Nephron (organoid): ENCODE results near the gene CCDC88C.

Experiments
- H3K27ac Mint-ChIP-seq, 3 experiments: 2 replicates each; pipeline ENCODE4 v1.8.0; 2020; ENCODE audit warnings: mixed read lengths in 3 of 3, mild to moderate bottlenecking in 2 of 3, moderate library complexity in 1 of 3
- H3K27me3 Mint-ChIP-seq: 2 replicates; pipeline ENCODE4 v1.8.0; 2021; ENCODE audit warnings: low read depth, mild to moderate bottlenecking, moderate library complexity, mixed read lengths
- H3K36me3 Mint-ChIP-seq: 2 replicates; pipeline ENCODE4 v1.8.0; 2020; ENCODE audit warnings: low read depth, mixed read lengths
- H3K4me1 Mint-ChIP-seq: 2 replicates; pipeline ENCODE4 v1.8.0; 2020; ENCODE audit warnings: mixed read lengths
- H3K4me3 Mint-ChIP-seq, 3 experiments: 2 replicates each; pipeline ENCODE4 v1.8.0; 2020; ENCODE audit warnings: mild to moderate bottlenecking in 3 of 3, mixed read lengths in 3 of 3, moderate library complexity in 2 of 3
- H3K9me3 Mint-ChIP-seq: 2 replicates; pipeline ENCODE4 v1.8.0; 2020; ENCODE audit warnings: mixed read lengths
- CTCF ChIP-seq, 3 experiments: fragments of 200-600 bp; sonication (generic); IDR thresholded peaks; one replicate each; pipeline ENCODE4 v1.5.0; 2021; ENCODE audit warnings: antibody characterized with exemption in 3 of 3; ENCODE audit not compliant: unreplicated experiment in 3 of 3

Gene CCDC88C

GRCh38 chr14:91406451-91406850, 11.2 kb downstream of the CCDC88C start:
- Mint-ChIP-seq H3K36me3 (peaks cover 8% of the 10 kb centered on the region), H3K4me3 (no peak overlapping the region), H3K27ac (no peak overlapping the region), H3K4me1 (peaks cover 30% of the 10 kb centered on the region), H3K9me3 (no peaks in the 10 kb centered on the region), H3K27me3 (no peaks in the 10 kb centered on the region)
- TF ChIP-seq CTCF (IDR thresholded peaks at IDR 0.05; ENCODE audit: unreplicated experiment in 3 of 3) = no peak

GRCh38 chr14:91405724-91406435, 11.7 kb downstream of the CCDC88C start:
- H3K4me3 Mint-ChIP-seq = no peak overlapping the region
- peaks cover 8% of the 10 kb centered on the region for H3K36me3 Mint-ChIP-seq
- peaks cover 26% of the 10 kb centered on the region for H3K4me1 Mint-ChIP-seq
- H3K27me3 Mint-ChIP-seq = no peaks in the 10 kb centered on the region
- peak overlapping the region in 1 of 3 experiments; percentile 55 for H3K27ac Mint-ChIP-seq
- H3K9me3 Mint-ChIP-seq = no peaks in the 10 kb centered on the region
- no peak for TF ChIP-seq CTCF (IDR thresholded peaks at IDR 0.05; ENCODE audit: unreplicated experiment in 3 of 3)

- Mint-ChIP-seq H3K4me3 (no peak overlapping the region), H3K9me3 (no peaks in the 10 kb centered on the region), H3K4me1 (peaks cover 26% of the 10 kb centered on the region), H3K27ac (peak overlapping the region in 1 of 3 experiments; percentile 55), H3K27me3 (no peaks in the 10 kb centered on the region), H3K36me3 (peaks cover 8% of the 10 kb centered on the region)
- no peak for TF ChIP-seq CTCF (IDR thresholded peaks at IDR 0.05; ENCODE audit: unreplicated experiment in 3 of 3)
Observed at GRCh38 chr14:91405241-91405721, 12.3 kb downstream of the CCDC88C start.

GRCh38 chr14:91402771-91403600, 14.6 kb downstream of the CCDC88C start:
- TF ChIP-seq CTCF (IDR thresholded peaks at IDR 0.05; ENCODE audit: unreplicated experiment in 3 of 3) = no peak
- no peaks in the 10 kb centered on the region for H3K27me3 Mint-ChIP-seq
- no peaks in the 10 kb centered on the region for H3K9me3 Mint-ChIP-seq
- peak overlapping the region; percentile 59 to 96 (median 67) for H3K27ac Mint-ChIP-seq
- H3K4me3 Mint-ChIP-seq = no peak overlapping the region
- peaks cover 24% of the 10 kb centered on the region for H3K4me1 Mint-ChIP-seq
- H3K36me3 Mint-ChIP-seq = peaks cover 4% of the 10 kb centered on the region

- TF ChIP-seq CTCF (IDR thresholded peaks at IDR 0.05; ENCODE audit: unreplicated experiment in 3 of 3) = no peak
- no peaks in the 10 kb centered on the region for H3K9me3 Mint-ChIP-seq
- H3K4me1 Mint-ChIP-seq = peaks cover 30% of the 10 kb centered on the region
- H3K27ac Mint-ChIP-seq = peak overlapping the region; percentile 13 to 96 (median 67)
- H3K4me3 Mint-ChIP-seq = no peak overlapping the region
- H3K36me3 Mint-ChIP-seq = peaks cover 2% of the 10 kb centered on the region
- peaks cover 2% of the 10 kb centered on the region for H3K27me3 Mint-ChIP-seq
Observed at GRCh38 chr14:91402348-91402747, 15.3 kb downstream of the CCDC88C start.
